HG02938 (cell line): ENCODE measurements around the gene BPIFB3.
A peak's percentile ranks its signal among the peaks of the same experiment; 100 is the strongest.
"Not testable (repeated sequence)": the region's sequence is repeated elsewhere in the genome, so short reads cannot be mapped to it uniquely, and the experiment has no call there.

Source experiments
- ATAC-seq: cut with Tn5 transposase; IDR thresholded peaks from one replicate; pipeline ENCODE4 v1.9.1; 2021; ENCODE audit warnings: mild to moderate bottlenecking, moderate library complexity; ENCODE audit not compliant: unreplicated experiment

BPIFB3 gene

DNA sequence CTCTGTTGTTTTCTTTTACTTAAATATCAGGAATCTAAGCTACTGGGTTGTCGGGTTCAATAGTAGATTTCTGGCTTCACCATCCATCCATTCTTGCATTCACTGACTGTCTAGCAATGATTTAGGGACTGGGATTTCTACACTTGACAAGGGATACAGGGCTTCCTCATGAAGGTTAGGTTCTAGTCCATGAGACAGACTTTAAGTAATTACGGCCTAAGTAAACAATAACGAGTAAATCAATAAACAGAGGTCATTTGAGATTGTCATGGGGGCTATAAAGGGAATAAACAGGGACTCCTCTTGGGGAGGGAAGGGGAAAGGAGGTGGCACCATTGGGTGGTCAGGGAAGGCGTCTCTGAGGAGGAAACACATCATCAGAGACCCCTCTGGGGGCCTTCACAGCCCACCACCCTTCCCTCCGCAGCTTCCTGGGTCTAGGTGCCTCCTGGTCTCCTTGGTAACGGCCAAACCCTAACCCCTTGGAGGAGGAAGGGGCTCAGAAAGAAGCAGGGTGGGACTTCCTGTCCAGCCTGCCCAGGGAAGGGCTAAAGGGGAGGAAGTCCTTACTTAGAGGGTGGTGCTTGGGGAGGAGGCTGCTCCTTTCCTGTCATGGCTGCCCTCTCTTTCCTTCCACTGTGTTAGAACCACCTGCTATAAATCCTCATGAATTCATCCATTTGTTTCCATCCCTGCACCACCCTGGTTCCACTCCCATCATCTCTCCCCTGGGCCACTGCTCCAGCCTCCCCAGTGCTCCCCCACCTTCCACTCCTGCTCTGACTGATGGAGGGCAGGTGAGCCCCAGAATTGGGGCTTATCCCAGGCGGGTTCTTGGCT, 59.1 kb downstream of the BPIFB3 start:
- ATAC-seq = no peak

GRCh38 chr20:33113387-33113908, 59.7 kb downstream of the BPIFB3 start:
- no peak for ATAC-seq

- ATAC-seq = not testable (repeated sequence)
Observed at GRCh38 chr20:33115501-33115900, 61.8 kb downstream of the BPIFB3 start.

DNA sequence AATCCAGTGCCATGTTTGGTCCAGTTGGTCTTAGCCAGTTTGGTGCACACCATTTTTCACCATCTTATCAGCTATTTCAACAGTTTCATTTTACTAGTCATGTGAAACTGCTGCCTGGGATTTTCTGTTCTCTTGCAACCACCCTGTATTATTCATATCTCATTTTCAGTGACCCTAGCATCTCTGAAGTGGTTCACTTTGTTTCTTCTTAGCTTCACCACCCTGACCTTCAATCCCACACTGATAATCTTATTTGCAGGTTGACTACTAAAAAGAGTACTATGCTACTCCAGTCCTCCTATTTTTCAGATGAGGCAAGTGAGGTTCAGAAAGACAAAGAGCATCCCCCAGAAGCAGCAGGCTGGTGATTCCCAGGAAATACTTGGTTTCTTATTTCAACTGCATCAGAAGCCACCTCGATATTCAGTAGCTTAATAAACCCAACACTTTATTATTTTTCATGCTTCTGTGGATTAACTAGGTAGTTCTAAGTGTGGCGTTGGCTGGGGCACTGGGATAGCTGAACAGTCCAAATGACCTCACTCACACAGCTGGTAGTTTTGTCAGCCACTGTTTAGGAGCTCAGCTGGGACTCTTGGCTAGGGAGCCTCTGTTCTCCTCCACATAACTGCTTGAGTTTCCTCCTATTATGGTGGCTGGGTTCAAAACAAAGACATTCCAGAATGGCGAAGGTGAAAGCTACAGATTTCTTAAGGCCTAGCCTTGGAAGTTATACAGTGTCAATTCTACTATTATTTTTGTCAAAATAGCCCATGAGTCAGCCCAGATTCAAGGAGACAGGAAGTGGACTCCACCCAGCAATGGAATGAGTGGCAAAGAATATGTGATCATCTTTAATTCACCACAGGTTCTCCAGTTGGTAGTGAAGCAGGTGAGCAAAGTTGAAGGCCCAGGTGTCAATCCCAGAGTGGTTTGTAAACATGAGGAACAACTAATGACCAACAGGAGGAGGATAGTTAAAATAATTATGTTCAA, 66.3 kb downstream of the BPIFB3 start:
- ATAC-seq = peak; percentile 67

DNA sequence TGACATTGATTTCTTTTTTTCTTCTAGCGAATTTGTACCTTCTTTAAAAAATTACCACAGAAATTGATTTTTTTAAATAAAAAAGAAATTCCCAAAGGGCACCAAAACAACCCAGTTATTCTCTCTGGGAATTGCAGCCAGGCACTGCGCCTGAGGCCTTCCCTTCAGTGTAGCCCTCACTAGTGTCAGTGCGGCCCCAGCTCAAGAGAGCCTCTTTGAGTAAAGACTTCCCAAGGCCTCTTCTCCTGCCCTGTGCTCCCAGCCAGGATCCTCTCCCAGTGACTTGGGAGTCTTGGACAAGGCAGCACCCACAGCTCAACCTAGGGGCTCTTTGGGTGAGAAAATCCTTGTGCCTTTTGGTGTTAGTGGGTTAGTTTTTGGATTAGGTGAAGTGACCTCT, 67.2 kb downstream of the BPIFB3 start:
- no peak for ATAC-seq

DNA sequence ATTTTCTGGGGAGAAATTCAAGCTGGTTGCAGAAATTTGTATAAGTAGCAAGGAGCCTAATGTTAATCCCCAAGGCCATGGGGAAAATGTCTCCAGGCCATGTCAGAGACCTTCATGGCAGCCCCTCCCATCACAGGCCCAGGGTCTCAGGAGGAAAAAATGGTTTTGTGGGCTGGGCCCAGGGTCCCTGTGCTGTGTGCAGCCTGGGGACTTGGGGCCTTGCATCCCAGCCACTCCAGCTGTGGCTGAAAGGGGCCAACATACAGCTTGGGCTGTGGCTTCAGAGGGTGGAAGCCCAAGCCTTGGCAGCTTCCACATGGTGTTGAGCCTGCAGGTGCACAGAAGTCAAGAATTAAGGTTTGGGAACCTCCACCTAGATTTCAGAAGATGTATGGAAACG, 68.6 kb downstream of the BPIFB3 start:
- ATAC-seq = not testable (repeated sequence)
